ENCODE data around the gene SLC18B1. TPM values are rescaled to one million over a fixed set of nuclear protein-coding genes. Genes with fewer than 3 reads are reported as not detected.

The SLC18B1 gene
- total and polyA plus RNA-seq, 4 donors: 34.0 to 57.8 (median 42.3) TPM

GRCh38 chr6:132751306-132751705, 47.1 kb downstream of the SLC18B1 start:
- Histone ChIP-seq H3K4me3 (ENCODE audit: low read depth, low read length) (no peak overlapping the region), H3K9me3 (ENCODE audit: control insufficient read depth, insufficient read depth, low read length) (no peaks in the 10 kb centered on the region), H3K4me1 (ENCODE audit: control insufficient read depth, insufficient read depth, low read length) (no peaks in the 10 kb centered on the region), H3K27ac (ENCODE audit: low read depth, low read length) (no peak overlapping the region), H3K27me3 (ENCODE audit: control insufficient read depth, insufficient read depth, low read length) (no peaks in the 10 kb centered on the region), H3K36me3 (ENCODE audit: control insufficient read depth, insufficient read depth, low read length) (no peaks in the 10 kb centered on the region)
- WGBS (ENCODE audit: insufficient coverage): 80% methylated on average over 1 of the region's 4 CpGs
- no peak for DNase-seq (ENCODE audit: low read depth in 4 of 6, low spot score in 6 of 6)

GRCh38 chr6:132750455-132751248, 47.8 kb downstream of the SLC18B1 start:
- H3K27ac ChIP-seq (ENCODE audit: low read depth, low read length): no peak overlapping the region

GRCh38 chr6:132749111-132749510, 49.3 kb downstream of the SLC18B1 start:
- Histone ChIP-seq H3K9me3 (ENCODE audit: control insufficient read depth, insufficient read depth, low read length) (no peaks in the 10 kb centered on the region), H3K36me3 (ENCODE audit: control insufficient read depth, insufficient read depth, low read length) (no peaks in the 10 kb centered on the region), H3K4me1 (ENCODE audit: control insufficient read depth, insufficient read depth, low read length) (no peaks in the 10 kb centered on the region), H3K27ac (ENCODE audit: low read depth, low read length) (no peak overlapping the region), H3K27me3 (ENCODE audit: control insufficient read depth, insufficient read depth, low read length) (no peaks in the 10 kb centered on the region), H3K4me3 (ENCODE audit: low read depth, low read length) (no peak overlapping the region)
- no peak for DNase-seq (ENCODE audit: low read depth in 4 of 6, low spot score in 6 of 6)
- whole genome bisulfite sequencing (ENCODE audit: insufficient coverage): 86% methylated on average over 3 of the region's 4 CpGs

More at GRCh38 chr6:132750455-132751248, 47.8 kb downstream of the SLC18B1 start:
- Histone ChIP-seq H3K27me3 (ENCODE audit: control insufficient read depth, insufficient read depth, low read length) (no peaks in the 10 kb centered on the region), H3K4me1 (ENCODE audit: control insufficient read depth, insufficient read depth, low read length) (no peaks in the 10 kb centered on the region), H3K36me3 (ENCODE audit: control insufficient read depth, insufficient read depth, low read length) (no peaks in the 10 kb centered on the region), H3K9me3 (ENCODE audit: control insufficient read depth, insufficient read depth, low read length) (no peaks in the 10 kb centered on the region), H3K4me3 (ENCODE audit: low read depth, low read length) (no peak overlapping the region)
- 100% methylated on average over 1 of the region's 8 CpGs for WGBS (ENCODE audit: insufficient coverage)
- no peak for DNase-seq (ENCODE audit: low read depth in 4 of 6, low spot score in 6 of 6)

GRCh38 chr6:132748446-132748845, 50.0 kb downstream of the SLC18B1 start:
- H3K4me3 ChIP-seq (ENCODE audit: low read depth, low read length): no peak overlapping the region
- no peaks in the 10 kb centered on the region for H3K4me1 ChIP-seq (ENCODE audit: control insufficient read depth, insufficient read depth, low read length)
- no peaks in the 10 kb centered on the region for H3K36me3 ChIP-seq (ENCODE audit: control insufficient read depth, insufficient read depth, low read length)
- WGBS (ENCODE audit: insufficient coverage): no CpG with 5 or more reads among the region's 1 CpG
- H3K27me3 ChIP-seq (ENCODE audit: control insufficient read depth, insufficient read depth, low read length): no peaks in the 10 kb centered on the region
- no peak for DNase-seq (ENCODE audit: low read depth in 4 of 6, low spot score in 6 of 6)
- no peaks in the 10 kb centered on the region for H3K9me3 ChIP-seq (ENCODE audit: control insufficient read depth, insufficient read depth, low read length)
- H3K27ac ChIP-seq (ENCODE audit: low read depth, low read length): no peak overlapping the region

- H3K4me3 ChIP-seq (ENCODE audit: low read depth, low read length): no peak overlapping the region
- H3K27ac ChIP-seq (ENCODE audit: low read depth, low read length): no peak overlapping the region
- DNase-seq (ENCODE audit: low read depth in 4 of 6, low spot score in 6 of 6): no peak
- no peaks in the 10 kb centered on the region for H3K36me3 ChIP-seq (ENCODE audit: control insufficient read depth, insufficient read depth, low read length)
- no peaks in the 10 kb centered on the region for H3K4me1 ChIP-seq (ENCODE audit: control insufficient read depth, insufficient read depth, low read length)
- no peaks in the 10 kb centered on the region for H3K9me3 ChIP-seq (ENCODE audit: control insufficient read depth, insufficient read depth, low read length)
- no peaks in the 10 kb centered on the region for H3K27me3 ChIP-seq (ENCODE audit: control insufficient read depth, insufficient read depth, low read length)
- no CpG with 5 or more reads among the region's 1 CpG for WGBS (ENCODE audit: insufficient coverage)
Observed at GRCh38 chr6:132746048-132746447, 52.4 kb downstream of the SLC18B1 start.

GRCh38 chr6:132742495-132742894, 55.9 kb downstream of the SLC18B1 start:
- no peak overlapping the region for H3K27ac ChIP-seq (ENCODE audit: low read depth, low read length)
- 94% methylated on average over 2 of the region's 4 CpGs for WGBS (ENCODE audit: insufficient coverage)
- no peaks in the 10 kb centered on the region for H3K27me3 ChIP-seq (ENCODE audit: control insufficient read depth, insufficient read depth, low read length)
- no peak overlapping the region for H3K4me3 ChIP-seq (ENCODE audit: low read depth, low read length)
- no peaks in the 10 kb centered on the region for H3K36me3 ChIP-seq (ENCODE audit: control insufficient read depth, insufficient read depth, low read length)
- no peak for DNase-seq (ENCODE audit: low read depth in 4 of 6, low spot score in 6 of 6)
- H3K4me1 ChIP-seq (ENCODE audit: control insufficient read depth, insufficient read depth, low read length): no peaks in the 10 kb centered on the region
- no peaks in the 10 kb centered on the region for H3K9me3 ChIP-seq (ENCODE audit: control insufficient read depth, insufficient read depth, low read length)

- DNase-seq (ENCODE audit: low read depth in 4 of 6, low spot score in 6 of 6): no peak
- H3K27ac ChIP-seq (ENCODE audit: low read depth, low read length): no peak overlapping the region
- no peaks in the 10 kb centered on the region for H3K36me3 ChIP-seq (ENCODE audit: control insufficient read depth, insufficient read depth, low read length)
- H3K4me1 ChIP-seq (ENCODE audit: control insufficient read depth, insufficient read depth, low read length): no peaks in the 10 kb centered on the region
- H3K4me3 ChIP-seq (ENCODE audit: low read depth, low read length): no peak overlapping the region
- WGBS (ENCODE audit: insufficient coverage): no CpG with 5 or more reads among the region's 1 CpG
- no peaks in the 10 kb centered on the region for H3K9me3 ChIP-seq (ENCODE audit: control insufficient read depth, insufficient read depth, low read length)
- H3K27me3 ChIP-seq (ENCODE audit: control insufficient read depth, insufficient read depth, low read length): no peaks in the 10 kb centered on the region
Observed at GRCh38 chr6:132741281-132741680, 57.2 kb downstream of the SLC18B1 start.

- H3K4me3 ChIP-seq (ENCODE audit: low read depth, low read length): no peak overlapping the region
- no peaks in the 10 kb centered on the region for H3K9me3 ChIP-seq (ENCODE audit: control insufficient read depth, insufficient read depth, low read length)
- H3K4me1 ChIP-seq (ENCODE audit: control insufficient read depth, insufficient read depth, low read length): no peaks in the 10 kb centered on the region
- H3K36me3 ChIP-seq (ENCODE audit: control insufficient read depth, insufficient read depth, low read length): no peaks in the 10 kb centered on the region
- no peak overlapping the region for H3K27ac ChIP-seq (ENCODE audit: low read depth, low read length)
- no CpG with 5 or more reads among the region's 1 CpG for WGBS (ENCODE audit: insufficient coverage)
- H3K27me3 ChIP-seq (ENCODE audit: control insufficient read depth, insufficient read depth, low read length): no peaks in the 10 kb centered on the region
- DNase-seq (ENCODE audit: low read depth in 4 of 6, low spot score in 6 of 6): no peak
Observed at GRCh38 chr6:132736239-132736638, 62.2 kb downstream of the SLC18B1 start.

- no peak overlapping the region for H3K27ac ChIP-seq (ENCODE audit: low read depth, low read length)
- no peak overlapping the region for H3K4me3 ChIP-seq (ENCODE audit: low read depth, low read length)
- H3K4me1 ChIP-seq (ENCODE audit: control insufficient read depth, insufficient read depth, low read length): no peaks in the 10 kb centered on the region
- H3K36me3 ChIP-seq (ENCODE audit: control insufficient read depth, insufficient read depth, low read length): no peaks in the 10 kb centered on the region
- DNase-seq (ENCODE audit: low read depth in 4 of 6, low spot score in 6 of 6): no peak
- WGBS (ENCODE audit: insufficient coverage): 17% methylated on average over 1 of the region's 3 CpGs
- no peaks in the 10 kb centered on the region for H3K27me3 ChIP-seq (ENCODE audit: control insufficient read depth, insufficient read depth, low read length)
- no peaks in the 10 kb centered on the region for H3K9me3 ChIP-seq (ENCODE audit: control insufficient read depth, insufficient read depth, low read length)
Observed at GRCh38 chr6:132734694-132735236, 63.7 kb downstream of the SLC18B1 start.

- H3K9me3 ChIP-seq (ENCODE audit: control insufficient read depth, insufficient read depth, low read length): no peaks in the 10 kb centered on the region
- WGBS (ENCODE audit: insufficient coverage): no CpG with 5 or more reads among the region's 1 CpG
- no peak for DNase-seq (ENCODE audit: low read depth in 4 of 6, low spot score in 6 of 6)
- H3K36me3 ChIP-seq (ENCODE audit: control insufficient read depth, insufficient read depth, low read length): no peaks in the 10 kb centered on the region
- no peaks in the 10 kb centered on the region for H3K4me1 ChIP-seq (ENCODE audit: control insufficient read depth, insufficient read depth, low read length)
- H3K27ac ChIP-seq (ENCODE audit: low read depth, low read length): no peak overlapping the region
- H3K4me3 ChIP-seq (ENCODE audit: low read depth, low read length): no peak overlapping the region
- H3K27me3 ChIP-seq (ENCODE audit: control insufficient read depth, insufficient read depth, low read length): no peaks in the 10 kb centered on the region
Observed at GRCh38 chr6:132733814-132734213, 64.6 kb downstream of the SLC18B1 start.
